ENCODE results near the gene SLC16A12. TPM values are rescaled to one million over a fixed set of nuclear protein-coding genes. Genes with fewer than 3 reads are reported as not detected.
A peak's percentile ranks its signal among the peaks of the same experiment; 100 is the strongest.

The SLC16A12 gene
- total RNA-seq, 1 donor: under 0.01 TPM

DNA sequence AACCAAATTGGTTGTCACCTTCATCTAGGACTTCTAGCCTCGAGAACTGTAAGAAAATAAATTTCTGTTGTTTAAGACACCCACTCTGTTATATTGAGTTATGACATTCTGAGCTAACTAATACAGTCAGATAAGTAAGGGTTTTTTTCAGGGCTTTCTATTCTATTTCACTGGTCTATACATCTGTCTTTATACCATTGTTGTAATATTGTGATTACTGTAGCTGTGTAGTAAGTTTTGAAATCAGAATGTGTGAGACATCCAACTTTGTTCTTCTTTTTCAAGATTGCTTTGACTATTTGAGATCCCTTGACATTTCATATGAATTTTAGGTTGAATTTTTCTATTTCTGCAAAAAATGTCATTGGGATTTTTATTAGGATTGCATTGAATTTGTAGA is 135.4 kb downstream of the SLC16A12 start:
- Histone ChIP-seq H3K9me3 (ENCODE audit: low read depth, low read length) (no peaks in the 10 kb centered on the region), H3K4me2 (ENCODE audit: insufficient read depth, low read length) (no peak overlapping the region), H3K4me1 (ENCODE audit: insufficient read depth, low read length) (no peaks in the 10 kb centered on the region), H3K79me2 (ENCODE audit: insufficient read depth, low read length) (peaks cover 4% of the 10 kb centered on the region), H3K4me3 (ENCODE audit: insufficient read depth, low read length) (no peak overlapping the region), H3K27me3 (ENCODE audit: insufficient read depth, low read length) (no peaks in the 10 kb centered on the region), H2AFZ (ENCODE audit: low read length) (no peak overlapping the region), H4K20me1 (ENCODE audit: insufficient read depth, low read length) (no peaks in the 10 kb centered on the region), H3K36me3 (ENCODE audit: insufficient read depth, low read length) (no peaks in the 10 kb centered on the region), H3K27ac (ENCODE audit: low read depth, low read length) (no peak overlapping the region)
- no peak for DNase-seq (ENCODE audit: insufficient read length, low spot score, missing footprints)
- TF ChIP-seq, protein P1, sequence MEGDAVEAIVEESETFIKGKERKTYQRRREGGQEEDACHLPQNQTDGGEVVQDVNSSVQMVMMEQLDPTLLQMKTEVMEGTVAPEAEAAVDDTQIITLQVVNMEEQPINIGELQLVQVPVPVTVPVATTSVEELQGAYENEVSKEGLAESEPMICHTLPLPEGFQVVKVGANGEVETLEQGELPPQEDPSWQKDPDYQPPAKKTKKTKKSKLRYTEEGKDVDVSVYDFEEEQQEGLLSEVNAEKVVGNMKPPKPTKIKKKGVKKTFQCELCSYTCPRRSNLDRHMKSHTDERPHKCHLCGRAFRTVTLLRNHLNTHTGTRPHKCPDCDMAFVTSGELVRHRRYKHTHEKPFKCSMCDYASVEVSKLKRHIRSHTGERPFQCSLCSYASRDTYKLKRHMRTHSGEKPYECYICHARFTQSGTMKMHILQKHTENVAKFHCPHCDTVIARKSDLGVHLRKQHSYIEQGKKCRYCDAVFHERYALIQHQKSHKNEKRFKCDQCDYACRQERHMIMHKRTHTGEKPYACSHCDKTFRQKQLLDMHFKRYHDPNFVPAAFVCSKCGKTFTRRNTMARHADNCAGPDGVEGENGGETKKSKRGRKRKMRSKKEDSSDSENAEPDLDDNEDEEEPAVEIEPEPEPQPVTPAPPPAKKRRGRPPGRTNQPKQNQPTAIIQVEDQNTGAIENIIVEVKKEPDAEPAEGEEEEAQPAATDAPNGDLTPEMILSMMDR (IDR thresholded peaks at IDR 0.05; ENCODE audit: extremely low read depth, low read depth, low read length): no peak

DNA sequence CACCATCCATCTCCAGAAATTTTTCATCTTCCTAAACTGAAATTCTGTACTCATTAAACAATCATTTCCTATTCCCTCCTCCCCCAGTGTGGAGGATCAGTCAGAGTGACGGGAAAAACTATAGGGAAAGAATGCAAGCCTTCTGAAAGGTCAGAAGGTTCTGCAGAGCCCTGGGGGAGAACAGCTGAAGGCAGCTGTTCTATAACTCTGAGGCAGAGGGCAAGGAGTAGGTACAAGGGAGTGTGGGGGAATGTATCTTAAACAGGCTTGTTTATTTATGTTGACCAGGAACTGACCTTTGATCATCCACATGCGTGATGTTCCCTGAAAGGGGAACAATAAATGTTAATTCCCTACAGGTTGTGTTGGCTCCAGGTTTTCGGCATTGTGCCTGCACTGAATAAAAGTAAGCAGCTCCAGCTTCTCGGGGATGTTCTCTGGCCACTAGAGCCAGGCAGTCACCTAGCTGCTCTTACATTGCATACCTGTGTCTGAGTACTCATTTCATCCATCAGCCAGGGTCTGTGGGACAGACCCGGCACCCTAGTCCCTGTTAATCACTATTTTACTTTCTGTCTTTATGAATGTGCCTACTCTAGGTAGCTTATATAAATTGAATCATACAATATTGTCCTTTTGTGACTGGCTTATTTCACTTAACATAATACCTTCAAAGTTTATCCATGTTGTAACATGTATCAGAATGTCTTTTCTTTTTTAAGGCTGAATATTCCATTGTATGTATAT is 137.2 kb downstream of the SLC16A12 start:
- Histone ChIP-seq H3K27ac (ENCODE audit: low read depth, low read length) (no peak overlapping the region), H3K4me3 (ENCODE audit: insufficient read depth, low read length) (no peak overlapping the region), H2AFZ (ENCODE audit: low read length) (peak overlapping the region; percentile 20), H4K20me1 (ENCODE audit: insufficient read depth, low read length) (no peaks in the 10 kb centered on the region), H3K27me3 (ENCODE audit: insufficient read depth, low read length) (no peaks in the 10 kb centered on the region), H3K36me3 (ENCODE audit: insufficient read depth, low read length) (no peaks in the 10 kb centered on the region), H3K9me3 (ENCODE audit: low read depth, low read length) (no peaks in the 10 kb centered on the region), H3K4me2 (ENCODE audit: insufficient read depth, low read length) (no peak overlapping the region), H3K79me2 (ENCODE audit: insufficient read depth, low read length) (peaks cover 8% of the 10 kb centered on the region), H3K4me1 (ENCODE audit: insufficient read depth, low read length) (peaks cover 8% of the 10 kb centered on the region)
- no peak for DNase-seq (ENCODE audit: insufficient read length, low spot score, missing footprints)
- TF ChIP-seq, protein P1 (IDR thresholded peaks at IDR 0.05; ENCODE audit: extremely low read depth, low read depth, low read length): no peak

DNA sequence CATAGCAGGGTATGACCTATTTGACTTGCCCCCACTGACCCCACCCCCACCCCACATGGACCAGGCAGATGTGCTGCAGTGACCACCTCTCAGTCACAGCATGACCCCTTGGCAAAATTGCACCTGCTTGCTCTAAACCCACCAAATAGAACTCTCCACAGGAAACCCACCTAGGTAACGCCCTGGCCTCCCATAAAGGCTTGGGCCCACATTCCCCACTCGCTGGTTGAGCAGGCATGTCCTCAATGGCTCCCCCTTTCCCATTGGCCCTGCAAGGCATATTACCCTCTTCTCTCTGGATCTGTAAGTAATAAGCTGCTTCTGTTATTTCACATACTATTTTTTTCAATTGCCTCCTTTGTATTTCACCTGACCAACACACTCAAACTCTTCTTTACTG is 140.3 kb downstream of the SLC16A12 start:
- no peak overlapping the region for H3K4me3 ChIP-seq (ENCODE audit: insufficient read depth, low read length)
- H3K79me2 ChIP-seq (ENCODE audit: insufficient read depth, low read length): peaks cover 8% of the 10 kb centered on the region
- no peaks in the 10 kb centered on the region for H3K9me3 ChIP-seq (ENCODE audit: low read depth, low read length)
- TF ChIP-seq, protein P1 (IDR thresholded peaks at IDR 0.05; ENCODE audit: extremely low read depth, low read depth, low read length): no peak
- no peaks in the 10 kb centered on the region for H4K20me1 ChIP-seq (ENCODE audit: insufficient read depth, low read length)
- H3K36me3 ChIP-seq (ENCODE audit: insufficient read depth, low read length): no peaks in the 10 kb centered on the region
- no peak for DNase-seq (ENCODE audit: insufficient read length, low spot score, missing footprints)
- no peaks in the 10 kb centered on the region for H3K27me3 ChIP-seq (ENCODE audit: insufficient read depth, low read length)
- H3K4me1 ChIP-seq (ENCODE audit: insufficient read depth, low read length): peaks cover 19% of the 10 kb centered on the region
- no peak overlapping the region for H3K4me2 ChIP-seq (ENCODE audit: insufficient read depth, low read length)
- H3K27ac ChIP-seq (ENCODE audit: low read depth, low read length): no peak overlapping the region
- no peak overlapping the region for H2AFZ ChIP-seq (ENCODE audit: low read length)

DNA sequence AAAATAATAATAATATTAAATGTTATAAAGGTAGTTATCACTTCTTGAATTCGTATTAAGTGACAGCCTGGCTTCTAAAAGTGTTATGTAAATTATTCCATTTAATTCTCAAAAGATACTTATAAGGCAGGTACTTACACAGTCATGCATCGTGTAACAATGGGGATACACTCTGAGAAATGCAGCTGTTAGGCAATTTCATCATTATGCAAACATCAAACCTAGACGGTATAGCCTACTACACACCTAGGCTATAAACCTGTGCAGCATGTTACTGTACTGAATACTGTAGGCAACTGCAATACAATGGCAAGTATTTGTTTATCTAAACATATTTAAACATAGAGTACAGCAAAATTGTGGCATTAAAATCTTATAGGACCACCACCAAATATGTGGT is 141.5 kb downstream of the SLC16A12 start:
- no peak for DNase-seq (ENCODE audit: insufficient read length, low spot score, missing footprints)
- no peak overlapping the region for H3K4me2 ChIP-seq (ENCODE audit: insufficient read depth, low read length)
- TF ChIP-seq, protein P1 (IDR thresholded peaks at IDR 0.05; ENCODE audit: extremely low read depth, low read depth, low read length): no peak

More for the DNA sequence above, 141.5 kb downstream of the SLC16A12 start:
- H4K20me1 ChIP-seq (ENCODE audit: insufficient read depth, low read length): no peaks in the 10 kb centered on the region
- no peak overlapping the region for H3K4me3 ChIP-seq (ENCODE audit: insufficient read depth, low read length)
- no peaks in the 10 kb centered on the region for H3K36me3 ChIP-seq (ENCODE audit: insufficient read depth, low read length)
- H3K79me2 ChIP-seq (ENCODE audit: insufficient read depth, low read length): peaks cover 8% of the 10 kb centered on the region
- no peaks in the 10 kb centered on the region for H3K27me3 ChIP-seq (ENCODE audit: insufficient read depth, low read length)
- H2AFZ ChIP-seq (ENCODE audit: low read length): peak overlapping the region; percentile 94
- H3K27ac ChIP-seq (ENCODE audit: low read depth, low read length): peak overlapping the region; percentile 74
- peaks cover 19% of the 10 kb centered on the region for H3K4me1 ChIP-seq (ENCODE audit: insufficient read depth, low read length)
- H3K9me3 ChIP-seq (ENCODE audit: low read depth, low read length): no peaks in the 10 kb centered on the region

All from osteoblast (primary cell).